CMK (cell line): Measurements from ENCODE around the gene BHLHE41.

Source experiments
- DNase-seq: peaks from one replicate; pipeline ENCODE4 v3.0.0-alpha.2; 2010; ENCODE audit warnings: low read depth

The BHLHE41 gene

DNA sequence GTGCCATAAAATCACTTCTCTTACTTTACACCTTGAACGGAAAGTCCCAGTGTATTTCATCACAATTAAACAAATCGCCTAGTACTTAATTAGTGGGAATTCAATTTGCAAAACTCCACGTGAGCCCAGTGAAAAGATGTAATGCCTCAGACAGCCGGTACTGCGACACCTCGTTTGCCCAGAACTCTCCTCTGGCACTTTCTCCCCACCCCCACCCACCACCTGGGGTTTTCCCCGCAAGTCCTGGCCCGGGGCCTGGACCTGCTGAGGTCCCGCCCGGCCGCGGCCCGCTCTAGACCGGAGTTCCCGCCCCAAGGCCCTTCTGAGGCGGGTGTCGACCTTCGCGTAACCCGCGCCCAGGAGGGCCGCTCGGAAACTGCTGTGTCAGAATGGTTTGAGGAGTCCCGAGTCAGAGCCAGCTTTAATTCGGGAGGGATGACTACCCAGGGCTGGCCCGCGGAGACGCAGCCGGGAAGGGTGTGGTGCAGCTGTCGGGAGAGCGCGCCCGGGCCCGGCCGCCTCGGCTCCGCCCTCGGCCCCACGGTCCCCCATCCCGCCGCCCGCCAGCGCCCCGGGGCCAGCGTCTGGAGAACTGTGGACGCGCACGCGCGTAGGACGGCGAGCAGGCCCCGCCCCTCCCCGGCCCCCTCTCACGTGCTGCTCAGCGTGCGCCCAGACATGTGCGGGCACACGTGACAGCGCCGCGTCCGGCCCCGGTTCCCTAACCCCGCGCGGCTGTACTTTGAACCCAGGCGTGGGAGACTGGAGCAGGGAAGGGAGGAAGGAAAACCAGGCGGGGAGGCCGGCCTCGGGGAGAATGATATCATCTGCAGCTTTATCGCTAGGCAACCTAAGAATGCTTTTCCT, 10.8 kb downstream of the BHLHE41 start:
- peak; percentile 76 for DNase-seq

DNA sequence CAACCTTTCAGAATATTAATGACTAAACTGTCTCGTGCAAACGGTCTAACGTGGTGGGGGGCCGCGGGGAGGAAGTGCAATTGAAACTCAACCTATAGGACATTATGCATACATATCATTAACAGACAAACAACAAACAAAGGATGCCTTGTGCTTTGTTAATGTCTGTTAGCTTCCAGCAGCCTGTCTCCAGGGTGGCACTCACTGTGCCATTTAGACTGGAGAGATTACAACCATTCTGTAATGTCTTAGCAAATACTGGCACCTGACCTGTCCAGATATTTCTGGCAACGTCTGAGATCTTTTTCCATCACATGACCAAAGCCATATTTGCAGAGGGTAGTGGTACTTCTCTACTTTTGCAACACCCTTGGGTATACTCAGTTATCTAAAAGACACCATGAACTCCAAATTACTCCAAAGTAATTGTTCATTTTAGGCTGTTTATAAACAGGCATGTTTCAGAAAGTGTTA, 11.6 kb downstream of the BHLHE41 start:
- DNase-seq = no peak

DNA sequence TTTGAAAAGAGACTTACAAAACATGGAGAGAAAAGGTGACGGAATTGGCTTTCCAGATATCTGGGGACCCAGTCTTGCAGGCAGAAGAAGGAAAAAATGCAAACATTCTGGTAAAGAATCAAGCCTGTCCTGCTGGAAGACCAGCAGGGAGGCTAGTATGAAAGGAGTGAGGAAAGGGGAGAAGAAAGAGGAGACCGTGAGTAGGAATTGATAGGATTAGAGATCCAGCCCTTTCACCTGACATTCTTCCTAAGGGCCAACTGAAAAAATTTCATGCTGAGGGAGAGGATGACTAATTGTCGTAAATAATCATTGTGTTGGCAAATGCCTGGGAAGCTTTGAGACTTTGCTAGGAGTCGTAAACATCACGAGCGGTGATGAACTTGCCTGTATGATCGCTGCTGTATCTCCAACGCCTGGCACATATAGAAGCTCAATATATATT, 12.1 kb downstream of the BHLHE41 start:
- no peak for DNase-seq

DNA sequence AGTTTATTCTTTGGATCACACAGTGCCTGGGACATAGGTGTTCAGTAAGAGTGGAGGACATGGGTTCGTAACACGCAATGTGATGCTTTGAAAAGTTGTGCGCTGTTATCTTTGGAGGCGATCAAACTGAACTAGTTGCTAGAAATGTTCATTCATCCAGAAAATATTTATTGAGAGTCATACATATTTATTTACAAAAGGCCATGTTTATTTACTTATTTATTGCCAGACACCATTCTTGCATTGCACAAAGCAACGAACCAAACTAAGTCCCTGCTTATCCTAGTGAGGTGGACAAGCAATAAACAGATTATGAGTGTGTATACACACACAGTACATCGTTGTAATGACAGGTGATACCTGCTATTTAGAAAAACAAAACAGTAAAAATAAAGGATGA, 12.6 kb downstream of the BHLHE41 start:
- DNase-seq = no peak

DNA sequence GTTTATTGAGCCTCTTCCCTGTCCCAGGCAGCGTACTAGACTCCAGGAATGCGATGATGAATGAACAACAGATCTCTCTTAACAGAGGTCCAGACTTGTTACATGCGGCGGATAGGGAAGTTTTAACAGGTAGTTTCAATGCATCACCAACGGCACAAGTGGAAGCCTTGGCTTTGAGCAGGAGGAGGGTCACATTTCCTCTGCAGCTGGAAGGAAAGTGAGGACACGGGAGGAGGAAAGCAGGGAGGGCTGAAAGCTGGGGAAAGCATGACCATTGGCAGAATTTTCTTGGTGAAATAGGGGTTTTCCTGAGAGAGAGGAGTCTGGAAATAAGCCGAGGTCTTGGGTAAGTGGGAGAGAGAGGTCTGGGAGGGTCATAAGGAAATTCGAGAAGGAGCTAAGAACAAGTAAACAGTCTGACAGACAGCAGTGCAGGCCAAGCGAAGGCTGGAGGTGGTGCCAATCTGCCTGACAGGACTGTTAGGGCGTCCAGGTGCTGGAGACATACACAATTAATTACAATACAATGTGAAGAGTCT, 15.4 kb downstream of the BHLHE41 start:
- DNase-seq = no peak

DNA sequence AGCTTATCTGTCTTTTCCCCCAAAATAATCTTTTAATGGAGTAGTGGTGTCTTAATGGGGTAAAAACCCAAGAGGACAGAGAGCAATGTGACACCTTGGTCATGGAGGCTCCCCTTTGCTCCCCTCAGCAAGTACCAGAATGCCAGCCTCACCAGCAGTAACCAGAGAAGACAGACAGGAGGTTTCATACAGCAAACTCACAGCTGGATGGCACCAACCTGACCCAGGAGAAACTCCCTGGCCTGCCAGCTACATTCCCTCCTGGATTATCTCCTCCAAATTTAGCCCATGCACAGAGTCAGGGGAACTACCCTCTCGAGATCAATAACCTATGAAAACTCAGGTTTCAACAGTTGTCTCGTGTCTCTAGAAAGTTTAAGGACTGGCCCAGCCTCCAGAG, 15.9 kb downstream of the BHLHE41 start:
- no peak for DNase-seq

DNA sequence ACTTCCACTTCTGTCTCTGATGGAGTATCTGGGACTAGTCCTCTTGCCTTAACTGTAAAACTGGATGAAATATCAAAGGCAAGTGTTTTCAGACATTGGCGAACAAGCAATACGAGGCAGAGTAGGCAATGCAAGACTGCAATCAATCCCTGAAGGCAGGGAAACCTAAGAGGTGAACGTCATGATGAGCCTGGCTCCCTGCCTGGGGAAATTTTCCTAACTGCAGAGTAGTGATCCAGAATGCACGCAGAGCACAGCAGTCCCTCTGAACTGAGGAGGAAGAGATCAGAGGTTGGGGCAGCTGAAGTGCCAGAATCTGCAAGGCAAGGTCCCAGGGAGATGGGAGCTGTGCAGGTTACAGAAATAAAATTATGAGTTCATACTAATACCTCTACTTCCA, 18.5 kb downstream of the BHLHE41 start:
- no peak for DNase-seq

DNA sequence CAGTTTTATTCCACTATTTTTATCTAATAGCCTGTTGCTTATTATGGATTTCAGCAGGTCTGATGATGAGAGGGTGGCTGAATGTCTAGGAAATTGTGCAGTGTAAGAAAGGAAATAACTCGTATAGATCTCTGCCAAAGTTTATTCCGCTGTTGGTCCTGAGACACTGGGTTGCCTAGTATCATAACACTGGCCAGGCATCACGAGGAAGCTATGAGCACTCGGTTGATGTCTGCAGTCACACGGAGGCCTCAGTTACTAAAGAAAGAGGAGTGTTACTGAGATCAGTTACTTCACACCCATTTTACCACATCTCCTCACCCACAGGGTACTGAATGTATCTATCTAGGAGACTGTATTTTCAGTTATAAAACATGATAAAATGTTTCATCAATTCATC, 21.9 kb downstream of the BHLHE41 start:
- no peak for DNase-seq

DNA sequence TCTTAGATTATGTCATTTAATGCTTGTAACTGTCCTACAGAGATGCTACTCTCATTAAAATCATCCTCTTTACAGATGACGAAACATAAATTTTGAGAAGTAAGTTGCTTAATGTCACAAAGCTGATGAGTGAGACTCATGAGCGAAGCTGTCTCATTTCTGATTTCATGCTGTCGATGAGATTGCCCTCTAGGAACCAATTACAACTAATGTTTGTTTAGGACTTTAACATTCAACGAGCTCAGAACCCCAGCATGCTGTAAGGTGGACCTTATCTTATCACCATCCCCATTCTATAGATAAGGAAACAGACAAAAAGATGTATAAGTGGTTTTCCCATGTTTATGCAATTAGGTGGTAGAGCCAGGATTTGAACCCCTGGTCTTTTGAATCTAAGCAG, 23.1 kb downstream of the BHLHE41 start:
- DNase-seq = no peak

DNA sequence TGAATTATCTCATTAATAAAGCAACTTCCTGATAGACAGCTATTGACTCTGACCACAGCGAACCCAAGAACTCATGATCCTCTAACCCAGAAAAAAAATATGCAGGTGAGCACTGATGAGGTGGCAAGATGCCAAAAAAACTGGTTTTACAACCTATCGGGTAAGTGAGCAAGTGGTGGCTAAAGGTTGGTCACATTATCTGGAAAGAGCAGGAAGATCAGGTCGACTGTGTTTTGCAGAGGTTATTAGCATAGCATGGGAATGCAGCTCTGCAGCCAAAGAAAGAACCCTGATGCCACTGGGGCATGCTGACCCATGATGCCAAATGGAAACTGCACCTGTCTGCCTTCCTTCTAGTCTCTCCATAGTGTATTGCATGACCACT, 23.5 kb downstream of the BHLHE41 start:
- no peak for DNase-seq

DNA sequence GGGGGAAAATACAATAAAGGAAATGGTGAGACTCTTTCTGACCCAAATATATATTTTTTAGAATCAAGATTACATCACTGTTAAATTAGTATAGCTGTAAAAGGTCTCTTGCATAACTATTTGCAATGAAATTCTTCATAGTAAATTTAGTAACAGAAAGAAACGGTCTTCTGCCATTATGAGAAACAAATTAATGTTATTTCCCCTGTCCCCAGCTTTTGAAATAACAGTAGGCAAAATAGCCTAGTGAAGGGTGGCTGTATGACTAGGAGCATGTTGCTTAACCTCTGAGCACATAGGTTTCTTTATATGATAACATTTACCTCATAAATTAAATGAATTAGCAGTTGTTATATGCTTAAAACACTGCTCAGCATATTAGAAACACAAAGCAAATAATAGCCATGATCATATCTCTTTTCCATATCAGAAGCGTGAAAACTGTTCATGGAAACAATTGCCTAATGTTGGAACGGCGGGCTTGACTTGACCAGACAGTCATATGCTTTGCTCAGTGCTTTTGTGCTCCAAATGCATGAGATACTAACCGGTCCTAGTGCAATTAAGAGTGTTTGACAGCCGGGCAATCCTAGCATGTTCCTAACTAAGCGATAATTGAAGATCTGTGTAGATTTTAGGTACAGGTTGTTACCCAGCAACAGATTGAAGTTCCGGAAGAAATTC, 24.0 kb downstream of the BHLHE41 start:
- no peak for DNase-seq

DNA sequence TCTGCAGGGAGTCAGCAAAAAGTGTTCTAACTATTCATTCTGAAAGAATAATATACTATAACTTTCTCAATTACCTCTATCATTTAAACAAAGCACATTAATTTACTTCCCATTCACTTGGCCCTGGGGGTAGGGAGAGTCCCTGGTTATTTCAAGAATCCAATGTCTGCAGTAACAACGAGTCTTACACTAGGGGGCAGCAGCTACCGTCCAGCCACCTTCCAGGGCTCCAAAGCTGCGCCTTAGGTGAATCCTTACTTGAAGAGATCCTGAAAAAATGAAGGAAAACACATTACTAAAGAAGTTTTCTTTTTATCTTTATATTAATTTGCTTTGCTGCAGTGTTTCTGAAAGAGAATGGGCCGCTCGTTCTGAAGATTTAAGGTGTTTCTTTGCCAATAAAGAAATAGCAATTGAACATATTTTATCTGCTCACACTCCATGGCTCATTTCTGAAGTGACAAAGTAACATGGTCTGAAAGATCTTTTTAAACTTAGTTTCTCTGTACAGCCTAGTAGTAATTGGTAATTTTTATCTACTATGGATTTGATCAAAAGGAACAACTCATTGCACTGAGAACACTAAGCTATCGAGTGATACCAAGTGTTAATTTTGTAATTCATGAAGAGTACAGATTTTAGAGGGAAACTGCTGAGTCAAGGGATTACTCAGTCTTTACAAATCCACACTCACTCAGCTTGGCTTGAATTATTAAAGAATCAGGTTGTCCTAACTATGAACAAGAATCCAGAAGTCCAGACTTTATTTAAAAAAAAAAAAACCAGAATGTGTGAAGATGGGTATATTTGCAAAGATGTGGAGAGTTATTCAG, 27.6 kb downstream of the BHLHE41 start:
- peak; percentile 22 for DNase-seq

DNA sequence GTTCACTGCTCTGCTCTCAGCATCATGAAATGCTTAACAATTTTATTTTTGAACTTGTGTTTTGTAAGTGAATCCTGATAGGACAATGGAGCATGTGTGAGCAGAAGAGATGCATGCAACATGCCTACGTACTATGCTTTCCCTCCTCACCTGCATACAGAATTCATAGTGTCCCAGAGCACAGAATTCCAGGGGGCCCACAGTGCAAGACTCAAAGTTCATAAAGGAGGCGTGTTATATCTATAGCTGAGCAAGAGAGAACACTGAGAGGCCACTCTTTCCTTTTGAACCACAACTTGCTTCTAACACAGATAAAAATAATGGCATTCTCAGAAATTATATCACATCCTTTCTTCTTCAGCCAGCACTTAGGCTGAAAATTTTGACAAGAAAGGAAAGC, 28.8 kb downstream of the BHLHE41 start:
- DNase-seq = no peak

DNA sequence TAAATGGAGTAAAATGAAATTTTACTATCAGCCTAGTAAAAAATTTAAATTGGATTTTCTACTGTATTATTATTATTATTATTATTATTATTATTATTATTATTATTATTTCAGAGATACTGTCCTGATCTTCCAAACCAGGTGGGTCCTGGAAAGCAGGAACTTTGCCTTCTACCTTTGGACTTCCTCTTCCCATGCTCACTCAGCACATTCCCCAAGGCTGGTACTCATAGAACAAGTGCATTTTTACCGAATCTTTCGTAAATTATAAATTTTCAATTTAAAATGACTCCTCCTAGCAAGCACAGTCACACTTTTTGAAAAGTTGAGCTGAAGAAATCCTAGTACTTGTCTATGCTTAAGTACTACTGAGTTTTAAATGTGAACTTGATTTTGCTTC, 29.7 kb downstream of the BHLHE41 start:
- no peak for DNase-seq

DNA sequence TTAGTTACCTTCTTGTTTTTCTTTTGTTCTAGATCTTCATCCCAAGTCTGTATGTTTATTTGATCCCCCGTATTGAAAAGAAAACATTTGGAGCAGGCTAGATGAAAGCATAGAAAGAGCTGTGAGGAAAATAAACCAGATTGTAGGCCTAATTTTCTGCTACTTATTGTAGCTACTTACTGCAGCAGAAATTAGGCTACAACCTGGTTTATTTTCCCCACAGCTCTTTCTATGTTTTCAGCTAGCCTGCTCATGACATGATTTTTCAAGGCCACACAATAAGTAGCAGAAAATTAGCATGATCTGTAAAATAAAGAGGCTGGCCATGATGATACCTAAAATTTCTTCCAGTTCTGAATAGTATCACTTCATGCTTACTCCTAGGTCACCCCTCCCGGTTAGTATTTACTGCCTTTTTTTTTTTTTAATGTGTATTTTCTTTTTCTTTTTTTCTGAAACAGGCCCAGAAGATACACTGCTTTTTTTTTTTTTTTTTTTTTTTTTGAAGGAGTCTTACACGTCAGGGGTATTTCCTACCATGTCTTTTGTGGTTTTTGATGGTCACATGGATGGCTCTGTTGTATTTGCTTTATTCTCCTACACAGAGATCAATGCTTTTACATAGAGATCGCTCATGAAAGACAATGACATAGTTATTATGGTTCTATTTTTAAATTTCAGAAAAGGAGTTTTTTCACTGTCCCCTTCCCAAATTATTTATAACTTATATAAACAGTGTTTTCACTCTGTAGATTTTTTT, 32.3 kb downstream of the BHLHE41 start:
- DNase-seq = no peak

DNA sequence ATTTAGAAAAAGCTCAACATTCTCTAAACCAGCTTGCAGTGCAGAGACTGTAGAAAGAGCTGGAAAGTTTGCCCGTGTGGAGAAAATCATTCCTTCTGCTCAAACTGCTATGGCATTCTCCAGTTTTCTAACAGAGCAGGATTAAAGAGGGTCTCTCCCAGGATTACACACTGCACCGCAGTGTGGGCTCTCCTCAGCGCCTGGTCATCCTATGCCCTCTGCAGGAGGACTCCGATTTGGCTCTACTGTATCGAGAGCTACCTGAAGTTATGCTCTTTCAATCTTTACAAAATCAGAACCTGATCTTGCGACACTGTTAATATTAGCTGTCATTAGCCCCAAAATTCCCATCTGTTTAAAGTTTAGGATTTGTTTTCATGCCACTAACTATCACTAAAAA, 33.0 kb downstream of the BHLHE41 start:
- DNase-seq = no peak

DNA sequence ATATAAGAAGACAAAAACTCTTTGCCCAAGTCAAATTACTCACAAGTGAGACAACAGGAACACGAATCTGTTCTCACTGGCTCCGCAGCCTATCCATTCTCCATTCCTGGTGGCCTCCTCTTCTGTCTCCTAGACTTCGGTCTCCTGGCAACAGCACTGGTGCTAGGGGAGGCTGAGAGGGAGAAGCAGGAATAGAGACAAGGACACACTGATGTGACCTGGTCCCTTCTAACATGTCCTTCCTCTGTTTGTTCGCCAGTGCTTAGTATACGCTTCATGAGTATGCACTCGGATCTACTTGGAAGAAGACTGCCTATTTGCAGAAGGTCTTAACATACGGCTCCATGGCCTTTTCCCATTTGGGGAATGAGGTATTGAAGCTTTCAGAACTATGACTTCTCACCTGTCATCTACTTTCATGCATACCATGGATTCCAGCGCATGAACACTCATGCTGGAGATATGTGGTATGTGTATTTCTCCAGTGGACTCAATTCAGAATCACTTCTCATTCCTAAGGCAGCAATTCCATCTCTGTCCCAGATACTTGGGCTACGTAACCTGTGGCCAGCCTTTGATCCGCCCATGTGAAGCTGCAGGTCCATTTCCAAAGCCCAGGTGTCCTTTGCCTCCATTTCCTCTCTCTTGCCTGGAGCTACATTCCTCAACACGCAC, 33.9 kb downstream of the BHLHE41 start:
- DNase-seq = no peak

DNA sequence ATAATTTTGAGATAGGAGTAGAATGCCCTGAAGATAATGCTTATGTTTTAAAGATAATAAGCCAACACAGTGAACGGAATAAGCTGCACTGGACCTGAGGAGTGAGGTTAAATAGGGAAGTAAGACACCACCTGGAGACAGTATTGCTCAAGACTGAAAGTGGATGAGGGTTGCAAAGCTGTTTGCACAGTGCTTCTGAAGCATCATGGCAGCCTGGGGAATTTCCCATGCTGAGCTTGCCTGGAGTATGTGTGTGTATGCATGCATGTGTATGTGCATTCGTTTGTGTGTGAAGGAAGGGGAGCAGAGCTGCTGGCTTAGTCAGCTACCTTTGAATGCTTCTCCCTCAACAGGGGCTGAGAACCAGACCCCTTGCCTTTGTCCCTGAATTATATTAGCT, 35.8 kb downstream of the BHLHE41 start:
- no peak for DNase-seq

DNA sequence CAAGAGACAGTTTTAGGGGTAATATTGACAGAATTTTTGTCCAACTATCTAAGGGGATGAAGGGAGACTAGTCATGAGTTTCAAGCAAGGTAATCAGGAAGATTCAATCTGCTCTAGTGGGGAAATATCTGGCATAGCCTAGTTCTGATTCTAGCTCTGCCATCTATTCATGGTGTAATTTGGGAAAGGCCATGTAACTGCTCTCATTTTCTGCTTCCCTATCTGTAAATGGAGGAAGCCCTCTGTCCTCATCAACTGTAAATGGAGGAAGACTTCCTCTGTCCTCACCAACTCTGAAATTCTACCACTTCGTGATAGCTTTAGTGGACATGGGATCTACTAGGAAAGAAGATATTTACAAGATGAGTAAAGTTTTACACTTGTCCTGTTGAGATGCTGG, 37.9 kb downstream of the BHLHE41 start:
- DNase-seq = no peak

DNA sequence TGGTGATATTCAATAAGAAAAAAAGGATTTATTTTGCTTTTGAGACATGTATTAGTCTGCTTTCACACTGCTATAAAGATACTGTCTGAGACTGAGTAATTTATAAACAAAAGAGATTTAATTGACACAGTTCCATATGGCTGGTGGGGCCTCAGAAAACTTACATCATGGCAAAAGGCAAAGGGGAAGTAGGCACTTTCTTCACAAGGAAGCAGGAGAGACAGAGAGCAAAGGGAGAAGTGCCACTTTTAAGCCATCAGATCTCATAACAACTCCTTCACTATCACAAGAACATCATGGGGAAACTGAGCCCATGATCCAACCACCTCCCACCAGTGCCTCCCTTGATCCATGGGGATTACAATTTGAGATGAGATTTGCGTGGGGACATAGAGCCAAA, 43.9 kb downstream of the BHLHE41 start:
- DNase-seq = no peak
